IMR-90 (cell line): ENCODE measurements around the gene GTF2A2. TPM values are rescaled to one million over a fixed set of nuclear protein-coding genes. Genes with fewer than 3 reads are reported as not detected.
A peak's percentile ranks its signal among the peaks of the same experiment; 100 is the strongest.

Experiments used
- ATAC-seq: fragments of 200-7000 bp; cut with Tn5 transposase; 2 replicates; pipeline ENCODE4 v1.9.1; 2020; ENCODE audit warnings: low read depth, mild to moderate bottlenecking, moderate library complexity
- BruUV-seq: library from RNA; stranded (reverse); fragments of 400-500 nt; replicated peaks from 2 replicates; lab custom pipeline; 2021; lab: Mats Ljungman, UMichigan
- CTCF ChIA-PET: fragments of 300-600 bp; formaldehyde crosslinking; extraction: SDS; loops from one replicate; lab custom pipeline; 2021; ENCODE audit warnings: antibody characterized with exemption; lab: Yijun Ruan, JAX
- POLR2A ChIA-PET: fragments of 300-600 bp; sonication (Branson Sonifier 250); formaldehyde crosslinking; loops from one replicate; lab custom pipeline; 2022; ENCODE audit warnings: antibody characterized with exemption; ENCODE audit not compliant: unreplicated experiment; lab: Charles Lee
- DNase-seq: peaks from one replicate; pipeline ENCODE4 v3.0.0; 2013
- H2AFZ ChIP-seq: replicated peaks from 2 replicates; pipeline ENCODE3; 2013; ENCODE audit warnings: low read length, mild to moderate bottlenecking; ENCODE audit not compliant: poor library complexity
- H2AK5ac ChIP-seq: 2 replicates; pipeline ENCODE4 v1.6.1; 2013; ENCODE audit warnings: low read depth, low read length, inconsistent platforms
- H2AK9ac ChIP-seq: replicated peaks from 2 replicates; pipeline ENCODE3; 2013; ENCODE audit warnings: mild to moderate bottlenecking, low read depth, low read length, moderate library complexity; ENCODE audit not compliant: poor library complexity
- H2BK120ac ChIP-seq: 2 replicates; pipeline ENCODE4 v1.6.1; 2013; ENCODE audit warnings: low read depth, low read length, inconsistent platforms
- H2BK15ac ChIP-seq: 3 replicates; pipeline ENCODE4 v1.6.1; 2013; ENCODE audit warnings: low read depth, low read length, inconsistent platforms
- H2BK20ac ChIP-seq: 2 replicates; pipeline ENCODE4 v1.6.1; 2013; ENCODE audit warnings: low read depth, mild to moderate bottlenecking, inconsistent platforms, low read length, moderate library complexity
- H2BK5ac ChIP-seq: 2 replicates; pipeline ENCODE4 v1.6.1; 2013; ENCODE audit warnings: mild to moderate bottlenecking, low read depth, low read length, inconsistent platforms; ENCODE audit not compliant: poor library complexity, severe bottlenecking
- H3K14ac ChIP-seq: replicated peaks from 2 replicates; pipeline ENCODE4 v1.6.1; 2013; ENCODE audit warnings: low read depth, low read length, inconsistent platforms
- H3K18ac ChIP-seq: 2 replicates; pipeline ENCODE4 v1.6.1; 2013; ENCODE audit warnings: low read depth, low read length, control low read depth
- H3K23ac ChIP-seq: 2 replicates; pipeline ENCODE4 v1.6.1; 2013; ENCODE audit warnings: low read depth, low read length, inconsistent platforms
- H3K27ac ChIP-seq: 2 replicates; pipeline ENCODE4 v1.5.1; 2013; ENCODE audit warnings: mild to moderate bottlenecking, control low read depth, low read length; ENCODE audit not compliant: insufficient read depth
- H3K27me3 ChIP-seq: 2 replicates; pipeline ENCODE4 v1.6.1; 2013; ENCODE audit warnings: low read length; ENCODE audit not compliant: control insufficient read depth, insufficient read depth
- H3K36me3 ChIP-seq: 2 replicates; pipeline ENCODE4 v1.6.1; 2013; ENCODE audit warnings: low read length, mixed read lengths; ENCODE audit not compliant: control insufficient read depth, insufficient read depth
- H3K4ac ChIP-seq: 2 replicates; pipeline ENCODE4 v1.6.1; 2013; ENCODE audit warnings: low read depth, low read length, inconsistent platforms
- H3K4me1 ChIP-seq: 2 replicates; pipeline ENCODE4 v1.6.1; 2013; ENCODE audit warnings: low read length, mixed read lengths; ENCODE audit not compliant: control insufficient read depth, insufficient read depth
- H3K4me2 ChIP-seq: 2 replicates; pipeline ENCODE4 v1.6.1; 2013; ENCODE audit warnings: low read depth, mild to moderate bottlenecking, control low read depth, low read length, moderate library complexity
- H3K4me3 ChIP-seq: 2 replicates; pipeline ENCODE4 v1.5.1; 2013; ENCODE audit warnings: low read depth, mild to moderate bottlenecking, control low read depth, low read length, moderate library complexity; ENCODE audit not compliant: insufficient read depth
- H3K56ac ChIP-seq: 2 replicates; pipeline ENCODE4 v1.6.1; 2013; ENCODE audit warnings: low read length, inconsistent platforms; ENCODE audit not compliant: insufficient read depth; ENCODE audit errors: extremely low read depth
- H3K79me1 ChIP-seq, 2 experiments: 2 replicates each; pipeline ENCODE4 v1.6.1; 2013; ENCODE audit warnings: low read length in 2 of 2, inconsistent platforms in 1 of 2, low read depth in 1 of 2
- H3K9ac ChIP-seq: 2 replicates; pipeline ENCODE4 v1.6.1; 2013; ENCODE audit warnings: low read depth, low read length, control low read depth
- H3K9me1 ChIP-seq: 2 replicates; pipeline ENCODE4 v1.6.1; 2013; ENCODE audit warnings: low read length, inconsistent platforms; ENCODE audit not compliant: insufficient read depth
- H3K9me3 ChIP-seq: 2 replicates; pipeline ENCODE4 v1.6.1; 2013; ENCODE audit warnings: low read length; ENCODE audit not compliant: control insufficient read depth, insufficient read depth
- H4K20me1 ChIP-seq: 2 replicates; pipeline ENCODE4 v1.6.1; 2013; ENCODE audit warnings: low read length, inconsistent platforms; ENCODE audit not compliant: insufficient read depth
- H4K5ac ChIP-seq: 2 replicates; pipeline ENCODE4 v1.6.1; 2013; ENCODE audit warnings: mild to moderate bottlenecking, low read depth, low read length, control low read depth
- H4K8ac ChIP-seq, 2 experiments: 2 replicates each; pipeline ENCODE4 v1.6.1; 2013; ENCODE audit warnings: low read depth in 2 of 2, low read length in 2 of 2, control low read depth in 1 of 2, inconsistent platforms in 1 of 2
- H4K91ac ChIP-seq: 2 replicates; pipeline ENCODE4 v1.6.1; 2013; ENCODE audit warnings: low read depth, low read length, inconsistent platforms; ENCODE audit not compliant: insufficient read depth
- RAD21 ChIP-seq: IDR thresholded peaks from 2 replicates; pipeline ENCODE4 v1.6.1; 2012; ENCODE audit warnings: low read length, improper control_type of control experiment
- dilution Hi-C: fragments of 300-500 bp; cut with HindIII; formaldehyde crosslinking; loops from one replicate; pipeline ENCODE4 v1.14.3; 2018; ENCODE audit warnings: low sequenced_read_pairs; ENCODE audit not compliant: unreplicated experiment
- in situ Hi-C: fragments of 300-500 bp; cut with MboI; formaldehyde crosslinking; loops from 3 replicates; pipeline ENCODE4 v1.14.3; 2019; ENCODE audit warnings: low sequenced_read_pairs, inconsistent platforms, mixed read lengths
- intact Hi-C: fragments of 100-400 bp; cut with micrococcal nuclease; formaldehyde crosslinking; loops from 2 replicates; pipeline ENCODE4 v1.10.0; 2022
- polyA plus RNA-seq, 3 experiments: library from polyadenylated mRNA; depleted of rRNA; stranded (reverse); fragments of >200 nt; gene quantifications; 2 replicates each; pipeline ENCODE4 v1.2.3, GENCODE V29; 2012; ENCODE audit warnings: low replicate concordance in 1 of 3
- total RNA-seq: library from RNA; depleted of rRNA; stranded (reverse); fragments of >200 nt; gene quantifications from 2 replicates; pipeline ENCODE4 v1.2.3, GENCODE V29; 2012

Gene GTF2A2
- total and polyA plus RNA-seq, 2 of the 4 experiments (the other 2 are of a cell fraction): 10.2 to 29.9 TPM

GRCh38 chr15:59649603-59650002, 7.7 kb downstream of the GTF2A2 start:
- Histone ChIP-seq H3K14ac (no peak overlapping the region), H3K4ac (no peak overlapping the region), H3K18ac (no peak overlapping the region), H4K8ac (no peak overlapping the region), H3K9ac (no peak overlapping the region), H4K20me1 (peaks cover 19% of the 10 kb centered on the region; the same call in 1 of the 2 replicates), H3K27me3 (no peaks in the 10 kb centered on the region), H3K9me3 (no peaks in the 10 kb centered on the region), H4K5ac (no peak overlapping the region), H2AK9ac (no peak overlapping the region), H3K4me1 (peaks cover 2% of the 10 kb centered on the region; the same call in 1 of the 2 replicates), H3K4me2 (no peak overlapping the region), H3K36me3 (peaks cover 28% of the 10 kb centered on the region), H2AK5ac (no peak overlapping the region), H4K91ac (no peak overlapping the region), H3K56ac (no peak overlapping the region), H2BK15ac (no peak overlapping the region), H3K23ac (no peak overlapping the region), H3K9me1 (peaks cover 5% of the 10 kb centered on the region; the same call in 1 of the 2 replicates), H3K79me1 (peaks cover 21 to 48% of the 10 kb centered on the region in 2 experiments), H3K27ac (peak overlapping the region; percentile 55; the same call in 1 of the 2 replicates), H2AFZ (no peak overlapping the region), H2BK20ac (no peak overlapping the region), H2BK5ac (peak overlapping the region; percentile 74), H3K4me3 (no peak overlapping the region), H2BK120ac (no peak overlapping the region)
- dilution Hi-C loops: no loop called here
- CTCF ChIA-PET: no interaction called here
- peak; percentile 74 for ATAC-seq
- in situ Hi-C loops: no loop called here
- intact Hi-C loops: no loop called here
- POLR2A ChIA-PET: no interaction called here
- BruUV-seq: no TSS peak
- TF ChIP-seq RAD21: no peak
- peak; percentile 13 for DNase-seq
